ENCODE results near the gene CLEC12A. TPM values are rescaled to one million over a fixed set of nuclear protein-coding genes. Genes with fewer than 3 reads are reported as not detected.
"Not testable (repeated sequence)": the region's sequence is repeated elsewhere in the genome, so short reads cannot be mapped to it uniquely, and the experiment has no call there.

The CLEC12A gene
- total and polyA plus RNA-seq, 10 donors = 5.4 to 59.5 (median 24.3) TPM

DNA sequence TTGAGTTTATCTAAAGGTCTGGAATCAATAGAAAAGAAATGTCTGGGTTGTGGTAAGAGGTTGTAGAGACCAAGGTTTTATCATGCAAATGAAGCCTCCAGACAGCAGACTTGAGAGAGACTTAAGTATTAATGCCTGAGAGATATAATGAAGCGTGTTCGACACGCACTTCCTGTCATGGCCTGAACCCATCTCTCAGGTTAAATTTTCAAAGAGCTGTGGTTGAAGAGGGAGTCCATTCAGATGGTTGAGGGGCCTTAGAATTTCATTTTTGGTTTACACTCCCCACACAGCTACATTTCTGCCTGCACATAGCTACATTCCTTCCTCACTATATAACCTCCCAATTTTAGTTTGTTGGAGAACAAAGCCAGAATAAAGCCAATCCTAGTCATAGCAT lies 10.1 kb upstream of the CLEC12A start:
- WGBS, 5 donors = 61 to 77% (median 70%) methylated on average over 3 of the region's 3 CpGs
- H3K9me3 ChIP-seq = no peaks in the 10 kb centered on the region

DNA sequence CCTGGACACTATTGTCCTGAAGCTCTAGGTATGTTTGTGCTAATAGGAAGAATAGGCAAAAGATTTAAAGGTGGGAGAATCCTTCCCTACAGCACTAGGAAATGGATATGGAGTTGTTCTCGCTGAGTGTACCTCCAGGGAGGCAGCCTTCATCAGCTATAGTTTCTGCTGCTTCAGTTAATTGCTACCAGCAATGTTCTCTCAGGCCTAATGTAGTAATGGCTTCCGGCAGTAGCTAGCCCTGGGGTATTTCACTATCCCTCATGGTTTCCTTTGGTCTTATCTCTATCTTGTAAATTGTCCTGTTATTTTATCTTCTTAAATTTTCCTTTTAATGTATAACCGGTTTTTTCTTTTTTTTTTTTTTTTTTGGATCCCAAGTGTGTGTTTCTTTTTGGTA lies 9.3 kb upstream of the CLEC12A start:
- WGBS, 5 donors = 75 to 91% (median 85%) methylated on average over 3 of the region's 3 CpGs
- Histone ChIP-seq H3K27me3 (replicated peaks in 1 of 7) (no peaks in the 10 kb centered on the region), H3K4me1 (peaks cover 6 to 35% (median 18%) of the 10 kb centered on the region in 6 donors), H3K4me3 (no peak overlapping the region), H3K27ac (no peak overlapping the region), H3K9me3 (no peaks in the 10 kb centered on the region), H3K36me3 (no peaks in the 10 kb centered on the region)
- intact Hi-C loops (cut with DNase I; ENCODE audit: low total_unique reads) = no loop called here
- no peak for TF ChIP-seq POLR2A (IDR thresholded peaks at IDR 0.05)
- TF ChIP-seq POLR2AphosphoS5 (IDR thresholded peaks at IDR 0.05) = no peak
- TF ChIP-seq, protein P1, sequence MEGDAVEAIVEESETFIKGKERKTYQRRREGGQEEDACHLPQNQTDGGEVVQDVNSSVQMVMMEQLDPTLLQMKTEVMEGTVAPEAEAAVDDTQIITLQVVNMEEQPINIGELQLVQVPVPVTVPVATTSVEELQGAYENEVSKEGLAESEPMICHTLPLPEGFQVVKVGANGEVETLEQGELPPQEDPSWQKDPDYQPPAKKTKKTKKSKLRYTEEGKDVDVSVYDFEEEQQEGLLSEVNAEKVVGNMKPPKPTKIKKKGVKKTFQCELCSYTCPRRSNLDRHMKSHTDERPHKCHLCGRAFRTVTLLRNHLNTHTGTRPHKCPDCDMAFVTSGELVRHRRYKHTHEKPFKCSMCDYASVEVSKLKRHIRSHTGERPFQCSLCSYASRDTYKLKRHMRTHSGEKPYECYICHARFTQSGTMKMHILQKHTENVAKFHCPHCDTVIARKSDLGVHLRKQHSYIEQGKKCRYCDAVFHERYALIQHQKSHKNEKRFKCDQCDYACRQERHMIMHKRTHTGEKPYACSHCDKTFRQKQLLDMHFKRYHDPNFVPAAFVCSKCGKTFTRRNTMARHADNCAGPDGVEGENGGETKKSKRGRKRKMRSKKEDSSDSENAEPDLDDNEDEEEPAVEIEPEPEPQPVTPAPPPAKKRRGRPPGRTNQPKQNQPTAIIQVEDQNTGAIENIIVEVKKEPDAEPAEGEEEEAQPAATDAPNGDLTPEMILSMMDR (IDR thresholded peaks at IDR 0.05 in 8 of 11, conservative IDR thresholded peaks at IDR 0.05 in 3 of 11) = no peak
- no peak for DNase-seq

More for the DNA sequence above, 10.1 kb upstream of the CLEC12A start:
- H3K4me1 ChIP-seq = peaks cover 6 to 35% (median 18%) of the 10 kb centered on the region in 6 donors
- no peaks in the 10 kb centered on the region for H3K36me3 ChIP-seq
- no peak overlapping the region for H3K4me3 ChIP-seq
- TF ChIP-seq, protein P1 (IDR thresholded peaks at IDR 0.05 in 8 of 11, conservative IDR thresholded peaks at IDR 0.05 in 3 of 11) = no peak
- no peak for TF ChIP-seq POLR2AphosphoS5 (IDR thresholded peaks at IDR 0.05)
- TF ChIP-seq POLR2A (IDR thresholded peaks at IDR 0.05) = no peak
- DNase-seq = no peak
- peak overlapping the region in 3 of 8 donors; percentile 13 to 47 (median 39) for H3K27ac ChIP-seq
- intact Hi-C loops (cut with DNase I; ENCODE audit: low total_unique reads) = no loop called here
- no peaks in the 10 kb centered on the region for H3K27me3 ChIP-seq (replicated peaks in 1 of 7)

DNA sequence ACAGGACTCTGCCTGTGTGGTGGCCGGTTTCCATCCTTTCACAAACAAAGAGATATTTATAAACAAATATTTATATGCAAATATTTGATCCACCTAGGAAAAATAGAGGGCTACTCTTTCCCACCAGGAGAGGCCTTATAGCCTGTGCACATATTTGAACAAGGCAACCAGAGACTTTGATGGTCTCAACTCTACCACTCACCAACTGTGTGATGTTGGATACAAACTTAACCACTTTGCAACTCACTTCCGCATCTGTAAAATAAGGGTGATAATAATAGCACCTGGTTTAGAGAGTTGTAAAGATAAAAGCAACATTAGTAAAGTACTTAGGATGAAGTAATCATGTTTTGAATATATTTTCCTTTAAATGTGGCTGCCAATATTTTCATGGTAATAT lies 1.5 kb upstream of the CLEC12A start:
- TF ChIP-seq POLR2A (IDR thresholded peaks at IDR 0.05) (no peak), POLR2AphosphoS5 (IDR thresholded peaks at IDR 0.05) (no peak)
- TF ChIP-seq, protein P1 (IDR thresholded peaks at IDR 0.05 in 8 of 11, conservative IDR thresholded peaks at IDR 0.05 in 3 of 11) = no peak
- no peaks in the 10 kb centered on the region for H3K9me3 ChIP-seq
- no peaks in the 10 kb centered on the region for H3K36me3 ChIP-seq
- H3K27me3 ChIP-seq (replicated peaks in 1 of 7) = no peaks in the 10 kb centered on the region
- peaks cover 0 to 18% (median 0%) of the 10 kb centered on the region in 6 donors for H3K4me1 ChIP-seq
- no peak for DNase-seq
- WGBS, 5 donors = 84 to 94% (median 88%) methylated on average over 2 of the region's 2 CpGs
- no peak overlapping the region for H3K27ac ChIP-seq
- no peak overlapping the region for H3K4me3 ChIP-seq
- intact Hi-C loops (cut with DNase I; ENCODE audit: low total_unique reads) = no loop called here

- no peaks in the 10 kb centered on the region for H3K27me3 ChIP-seq (replicated peaks in 1 of 7)
- TF ChIP-seq, protein P1 (IDR thresholded peaks at IDR 0.05 in 8 of 11, conservative IDR thresholded peaks at IDR 0.05 in 3 of 11) = no peak
- TF ChIP-seq POLR2AphosphoS5 (IDR thresholded peaks at IDR 0.05) (no peak), POLR2A (IDR thresholded peaks at IDR 0.05) (no peak)
- H3K27ac ChIP-seq = peak overlapping the region in 3 of 8 donors; percentile 62 to 75 (median 68)
- peaks cover 0 to 2% (median 0%) of the 10 kb centered on the region in 6 donors for H3K36me3 ChIP-seq
- H3K4me3 ChIP-seq = peak overlapping the region in 1 of 8 donors; percentile 42
- peaks cover 0 to 18% (median 0%) of the 10 kb centered on the region in 6 donors for H3K4me1 ChIP-seq
- peaks cover 0 to 13% (median 9%) of the 10 kb centered on the region in 8 donors for H3K9me3 ChIP-seq
- intact Hi-C loops (cut with DNase I; ENCODE audit: low total_unique reads) = no loop called here
- WGBS, 5 donors = 40 to 81% (median 57%) methylated on average over 1 of the region's 1 CpG
- no peak for DNase-seq
These were observed 2.7 kb downstream of the CLEC12A start for GRCh38 chr12:9973949-9974348.

DNA sequence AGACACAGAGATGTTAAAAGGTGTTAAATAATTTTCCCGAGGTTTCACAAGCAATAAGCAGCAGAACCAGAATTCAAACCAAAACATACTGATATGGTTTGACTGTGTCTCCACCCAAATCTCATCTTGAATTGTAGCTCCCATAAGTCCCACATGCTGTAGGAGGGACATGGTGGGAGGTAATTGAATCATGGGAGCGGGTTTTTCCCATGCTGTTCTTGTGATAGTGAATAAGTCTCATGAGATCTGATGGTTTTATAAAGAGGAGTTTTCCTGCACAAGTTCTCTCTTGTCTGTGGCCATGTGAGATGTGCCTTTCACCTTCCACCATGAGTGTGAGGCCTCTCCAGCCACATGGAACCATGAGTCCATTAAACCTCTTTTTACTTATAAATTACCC lies 3.5 kb downstream of the CLEC12A start:
- intact Hi-C loops (cut with DNase I; ENCODE audit: low total_unique reads); H3K27ac ChIP-seq; DNase-seq; H3K27me3 ChIP-seq (replicated peaks in 1 of 7); H3K36me3 ChIP-seq; H3K4me3 ChIP-seq: not testable (repeated sequence)
- Histone ChIP-seq H3K4me1 (peaks cover 0 to 18% (median 0%) of the 10 kb centered on the region in 6 donors), H3K9me3 (peaks cover 0 to 13% (median 9%) of the 10 kb centered on the region in 8 donors)
- WGBS, 5 donors = 88 to 97% (median 92%) methylated on average over 2 of the region's 2 CpGs
